Measurements from ENCODE around the gene DDX51.
A peak's percentile ranks its signal among the peaks of the same experiment; 100 is the strongest.

The DDX51 gene

GRCh38 chr12:132166801-132167591, 22.9 kb upstream of the DDX51 start:
- no peak for DNase-seq

GRCh38 chr12:132166093-132166492, 22.0 kb upstream of the DDX51 start:
- DNase-seq = no peak

DNA sequence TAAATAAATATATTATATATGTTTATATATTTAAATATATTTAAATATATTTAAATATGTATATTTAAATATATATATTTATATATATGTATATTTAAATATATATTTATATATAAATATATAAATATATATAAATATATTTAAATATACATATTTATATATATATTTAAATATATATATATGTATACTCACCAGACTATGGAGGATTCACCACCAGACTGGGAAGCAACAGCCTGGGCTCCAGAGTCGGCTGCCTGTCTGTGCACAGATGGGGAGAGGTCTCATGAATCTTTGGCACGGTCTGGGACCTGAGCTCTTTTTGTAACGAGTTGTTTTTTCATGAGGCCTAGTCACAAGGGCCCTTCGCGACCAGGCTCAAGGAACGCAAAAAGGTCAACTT, 21.5 kb upstream of the DDX51 start:
- DNase-seq = no peak

GRCh38 chr12:132164426-132164825, 20.3 kb upstream of the DDX51 start:
- no peak for DNase-seq

GRCh38 chr12:132163911-132164288, 19.8 kb upstream of the DDX51 start:
- DNase-seq = no peak

- no peak for DNase-seq
These were observed 19.2 kb upstream of the DDX51 start for GRCh38 chr12:132163041-132163910.

GRCh38 chr12:132162508-132163031, 18.5 kb upstream of the DDX51 start:
- DNase-seq = peak; percentile 59 to 85

DNA sequence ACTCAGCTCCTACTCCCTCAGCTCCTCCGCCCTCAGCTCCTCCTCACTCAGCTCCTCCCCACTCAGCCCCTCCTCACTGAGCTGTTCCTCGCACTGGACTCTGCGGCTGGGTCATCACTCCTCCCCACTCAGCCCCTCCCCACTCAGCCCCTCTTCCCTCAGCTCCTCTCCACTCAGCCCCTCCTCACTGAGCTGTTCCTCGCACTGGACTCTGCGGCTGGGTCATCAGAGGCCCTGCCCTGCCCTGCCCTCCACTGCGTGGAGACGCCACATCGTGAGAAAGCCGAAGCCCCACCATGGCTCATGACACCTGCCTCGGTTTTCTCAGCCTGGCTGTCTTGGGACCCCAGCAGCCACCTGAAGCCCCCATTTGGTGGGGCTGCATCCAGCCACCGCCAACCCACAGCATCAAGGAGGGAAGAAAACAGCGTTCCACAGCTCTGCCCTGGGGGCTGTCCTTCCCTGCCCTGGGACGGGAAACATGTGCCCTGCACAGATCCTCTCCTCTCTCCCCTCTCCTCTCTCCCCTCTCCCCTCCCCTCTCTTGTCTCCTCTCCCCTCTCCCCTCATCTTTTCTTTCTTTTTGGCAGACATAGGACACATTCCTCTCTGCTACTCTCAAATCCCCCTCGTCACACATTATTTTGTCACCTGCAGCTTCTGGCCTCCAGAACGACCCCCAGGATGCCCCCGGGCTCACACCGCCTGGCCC, 17.8 kb upstream of the DDX51 start:
- no peak for DNase-seq

GRCh38 chr12:132161036-132161781, 17.1 kb upstream of the DDX51 start:
- DNase-seq = no peak

- no peak for DNase-seq
These were observed 16.5 kb upstream of the DDX51 start for GRCh38 chr12:132160601-132161035.

GRCh38 chr12:132160016-132160415, 15.9 kb upstream of the DDX51 start:
- no peak for DNase-seq

- no peak for DNase-seq
These were observed 15.5 kb upstream of the DDX51 start for GRCh38 chr12:132159555-132160003.

DNA sequence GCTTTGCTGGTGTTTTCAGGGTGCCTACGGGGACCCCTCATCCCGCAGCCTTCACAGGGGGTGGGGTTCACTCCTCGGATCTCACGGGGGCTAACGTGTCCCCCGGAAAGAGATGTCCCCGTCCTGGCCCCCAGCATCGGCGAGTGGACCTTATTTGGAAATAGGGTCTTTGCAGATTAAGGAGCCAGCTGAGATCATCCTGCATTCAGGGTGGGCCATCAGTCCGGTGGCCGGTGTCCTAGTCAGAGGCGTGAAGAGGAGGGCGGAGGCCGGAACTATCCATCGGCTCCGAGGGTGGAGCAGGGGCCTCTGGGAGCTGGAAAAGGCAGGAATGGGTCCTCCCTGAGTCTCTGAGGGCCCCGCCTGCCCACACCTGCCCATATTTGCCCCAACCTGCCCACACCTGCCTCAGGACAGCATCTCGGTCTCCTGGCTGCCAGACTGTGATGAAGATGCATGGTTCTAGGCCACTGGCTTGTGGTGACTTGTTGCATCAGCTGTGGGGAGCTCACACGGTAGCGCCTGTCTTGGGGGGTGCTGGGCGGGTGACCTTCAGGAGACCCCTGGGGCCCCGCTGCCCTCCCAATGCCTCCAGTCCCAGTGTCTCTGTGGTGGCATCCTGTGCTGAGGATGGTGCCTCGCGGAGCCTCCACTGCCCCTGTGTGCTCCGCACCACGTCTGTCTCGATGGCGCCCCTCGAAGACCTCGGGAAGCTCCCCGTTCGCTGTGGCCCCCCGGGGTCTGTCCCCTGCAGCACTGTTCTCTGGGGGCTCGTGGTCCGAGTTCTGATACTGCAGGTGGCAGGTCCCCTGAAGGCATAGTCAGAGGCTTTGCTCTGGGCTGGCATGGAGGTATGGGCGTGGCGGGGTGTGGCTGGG, 14.8 kb upstream of the DDX51 start:
- DNase-seq = no peak

GRCh38 chr12:132157733-132158409, 13.8 kb upstream of the DDX51 start:
- no peak for DNase-seq

- no peak for DNase-seq
These were observed 12.6 kb upstream of the DDX51 start for GRCh38 chr12:132156573-132157325.

GRCh38 chr12:132155771-132156572, 11.9 kb upstream of the DDX51 start:
- DNase-seq = no peak

- DNase-seq = no peak
These were observed 11.0 kb upstream of the DDX51 start for GRCh38 chr12:132154941-132155770.

DNA sequence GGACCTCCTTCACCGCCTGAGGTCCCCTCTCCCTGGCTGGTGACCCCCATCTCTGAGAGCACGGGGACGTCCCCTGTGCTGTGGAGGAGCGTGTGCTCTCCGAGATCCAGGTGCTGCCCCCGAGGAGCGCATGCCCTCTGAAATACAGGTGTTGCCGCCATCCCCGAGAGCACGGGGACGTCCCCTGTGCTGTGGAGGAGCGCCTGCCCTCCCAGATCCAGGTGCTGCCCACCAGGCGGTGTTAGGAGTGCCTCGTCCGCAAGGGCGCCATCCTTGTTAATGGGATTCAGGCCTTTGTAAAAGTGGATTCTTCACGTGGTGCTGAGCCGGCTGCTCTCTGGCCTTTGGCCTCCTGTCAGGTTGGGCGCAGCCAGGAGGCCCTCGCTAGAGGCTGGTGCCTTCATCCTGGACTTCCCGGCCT, 10.2 kb upstream of the DDX51 start:
- no peak for DNase-seq

Measured in AML-193 (cell line).